Dendritic cell treated with granulocyte-macrophage colony-stimulating factor and Interleukin-4, amounts not matched to agents 40 ng/mL and 50 ng/mL, for 4 days (primary cell): ENCODE results near the gene C17orf78.
"Not testable (repeated sequence)": the region's sequence is repeated elsewhere in the genome, so short reads cannot be mapped to it uniquely, and the experiment has no call there.

Experiments
- H3K27ac Mint-ChIP-seq: one replicate; pipeline ENCODE4 v1.8.0; 2022; ENCODE audit warnings: mild to moderate bottlenecking, mixed read lengths
- H3K27me3 Mint-ChIP-seq: one replicate; pipeline ENCODE4 v1.8.0; 2022; ENCODE audit warnings: mild to moderate bottlenecking, mixed read lengths
- H3K36me3 Mint-ChIP-seq: one replicate; pipeline ENCODE4 v1.8.0; 2022; ENCODE audit warnings: low read depth, mixed read lengths
- H3K4me1 Mint-ChIP-seq: one replicate; pipeline ENCODE4 v1.8.0; 2022; ENCODE audit warnings: low read depth, mixed read lengths
- H3K4me3 Mint-ChIP-seq: one replicate; pipeline ENCODE4 v1.8.0; 2022; ENCODE audit warnings: mild to moderate bottlenecking, moderate library complexity, mixed read lengths
- H3K9me3 Mint-ChIP-seq: one replicate; pipeline ENCODE4 v1.8.0; 2022; ENCODE audit warnings: mixed read lengths
- intact Hi-C: fragments of 100-400 bp; cut with micrococcal nuclease; formaldehyde crosslinking; loops from one replicate; pipeline ENCODE4 v1.15.0; 2022

The C17orf78 gene

DNA sequence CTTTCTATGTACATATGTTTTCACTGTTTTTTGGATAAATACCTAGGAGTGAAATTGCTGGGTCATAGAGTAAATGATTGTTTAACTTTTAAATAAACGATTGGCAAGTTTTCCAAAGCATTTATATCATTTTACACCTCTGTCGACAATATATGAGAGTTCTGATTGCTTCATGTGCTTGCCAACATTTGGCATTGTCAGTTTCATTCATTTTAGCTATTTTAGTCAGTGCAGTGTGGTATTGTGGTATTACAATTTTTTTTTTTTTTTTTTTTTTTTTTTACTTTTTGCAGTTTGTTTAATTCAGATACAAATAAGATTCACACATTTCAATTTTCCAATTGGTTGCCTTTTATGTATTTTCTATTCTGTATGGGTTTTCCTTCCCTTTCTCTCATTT lies 56.9 kb downstream of the C17orf78 start:
- Mint-ChIP-seq H3K4me3 (no peak overlapping the region), H3K9me3 (no peaks in the 10 kb centered on the region), H3K27ac (no peak overlapping the region), H3K4me1 (peaks cover 6% of the 10 kb centered on the region), H3K27me3 (no peaks in the 10 kb centered on the region), H3K36me3 (peaks cover 78% of the 10 kb centered on the region)
- intact Hi-C loops: no loop called here

DNA sequence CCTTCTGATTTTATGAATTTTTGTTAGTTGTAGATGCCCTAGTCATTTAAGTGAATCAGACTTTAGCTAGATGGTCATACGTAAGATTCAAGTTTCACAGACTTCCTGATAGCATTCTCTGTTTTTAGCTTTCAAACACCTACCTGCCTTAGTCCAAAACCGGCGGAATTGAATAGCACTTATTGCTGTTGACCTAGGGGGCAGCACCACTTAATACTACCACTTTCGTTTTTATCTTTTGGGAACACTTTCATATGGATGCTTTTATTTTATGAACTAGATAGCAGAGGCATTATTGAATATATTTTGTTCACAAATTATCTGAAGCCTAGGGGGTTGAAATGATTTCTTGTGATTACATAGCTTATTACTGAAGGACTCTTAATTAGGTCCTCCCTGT lies 62.4 kb downstream of the C17orf78 start:
- peaks cover 6% of the 10 kb centered on the region for H3K4me1 Mint-ChIP-seq
- H3K27ac Mint-ChIP-seq: no peak overlapping the region
- H3K4me3 Mint-ChIP-seq: no peak overlapping the region
- intact Hi-C loops: no loop called here
- H3K9me3 Mint-ChIP-seq: no peaks in the 10 kb centered on the region
- no peaks in the 10 kb centered on the region for H3K27me3 Mint-ChIP-seq
- peaks cover 83% of the 10 kb centered on the region for H3K36me3 Mint-ChIP-seq

DNA sequence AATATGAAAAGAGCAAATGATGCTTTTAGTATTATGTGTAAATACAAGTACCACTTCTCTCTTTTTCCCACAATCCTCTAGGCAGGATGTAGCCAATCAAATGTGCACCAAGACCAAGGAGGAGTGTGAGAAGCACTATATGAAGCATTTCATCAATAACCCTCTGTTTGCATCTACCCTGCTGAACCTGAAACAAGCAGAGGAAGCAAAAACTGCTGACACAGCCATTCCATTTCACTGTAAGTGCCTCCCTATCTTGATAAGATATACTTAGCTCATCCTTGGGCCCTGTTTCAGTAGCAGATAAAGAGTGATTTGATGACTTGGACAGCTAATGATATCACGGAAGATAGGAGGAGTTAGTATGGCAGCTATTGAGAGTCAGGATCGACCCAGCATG lies 64.6 kb downstream of the C17orf78 start:
- Mint-ChIP-seq H3K27ac (no peak overlapping the region), H3K9me3 (no peaks in the 10 kb centered on the region), H3K4me1 (peaks cover 6% of the 10 kb centered on the region), H3K27me3 (no peaks in the 10 kb centered on the region), H3K4me3 (no peak overlapping the region), H3K36me3 (peaks cover 84% of the 10 kb centered on the region)
- intact Hi-C loops: no loop called here

DNA sequence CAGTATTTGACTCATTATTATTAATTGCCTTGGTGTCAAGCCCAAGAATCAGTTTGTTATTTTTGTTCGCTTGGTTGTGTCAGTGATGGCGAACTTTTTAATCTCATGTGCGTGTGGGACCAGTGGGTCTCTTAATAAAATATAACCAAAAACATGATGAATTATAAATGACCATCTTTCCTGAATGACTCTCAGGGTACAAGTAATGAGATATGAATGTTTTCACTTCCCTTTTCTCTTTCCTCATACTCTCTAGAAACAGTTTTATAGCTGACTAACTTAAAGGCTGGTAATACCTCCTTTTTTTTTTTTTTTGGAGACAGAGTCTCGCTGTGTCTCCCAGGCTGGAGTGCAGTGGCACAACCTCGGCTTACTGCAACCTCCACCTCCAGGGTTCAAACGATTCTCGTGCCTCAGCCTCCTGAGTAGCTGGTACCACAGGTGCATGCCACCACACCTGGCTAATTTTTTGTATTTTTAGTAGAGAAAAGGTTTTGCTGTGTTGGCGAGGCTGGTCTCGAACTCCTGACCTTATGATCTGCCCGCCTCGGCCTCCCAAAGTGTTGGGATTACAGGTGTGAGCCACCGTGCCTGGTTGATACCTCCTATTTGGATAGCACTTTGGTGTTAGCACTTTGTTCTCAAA lies 65.7 kb downstream of the C17orf78 start:
- H3K4me3 Mint-ChIP-seq, H3K27me3 Mint-ChIP-seq, H3K9me3 Mint-ChIP-seq, intact Hi-C loops, H3K27ac Mint-ChIP-seq, H3K4me1 Mint-ChIP-seq: not testable (repeated sequence)
- peaks cover 82% of the 10 kb centered on the region for H3K36me3 Mint-ChIP-seq
